LNCaP clone FGC (cell line): ENCODE results near the gene SLC25A24.
"Not testable (repeated sequence)": the region's sequence is repeated elsewhere in the genome, so short reads cannot be mapped to it uniquely, and the experiment has no call there.

Experiments used
- DNase-seq: peaks from one replicate; pipeline ENCODE4 v3.0.0-alpha.2; 2011; ENCODE audit warnings: low read depth
- H3K4me3 ChIP-seq: 2 replicates; pipeline ENCODE4 v1.5.1; 2011; ENCODE audit warnings: mild to moderate bottlenecking, low read depth, low read length, control low read depth
- CTCF ChIP-seq: IDR thresholded peaks from 2 replicates; pipeline ENCODE4 v1.5.1; 2012; ENCODE audit warnings: mild to moderate bottlenecking; ENCODE audit not compliant: control insufficient read depth, insufficient read depth; ENCODE audit errors: extremely low read depth

SLC25A24 gene

DNA sequence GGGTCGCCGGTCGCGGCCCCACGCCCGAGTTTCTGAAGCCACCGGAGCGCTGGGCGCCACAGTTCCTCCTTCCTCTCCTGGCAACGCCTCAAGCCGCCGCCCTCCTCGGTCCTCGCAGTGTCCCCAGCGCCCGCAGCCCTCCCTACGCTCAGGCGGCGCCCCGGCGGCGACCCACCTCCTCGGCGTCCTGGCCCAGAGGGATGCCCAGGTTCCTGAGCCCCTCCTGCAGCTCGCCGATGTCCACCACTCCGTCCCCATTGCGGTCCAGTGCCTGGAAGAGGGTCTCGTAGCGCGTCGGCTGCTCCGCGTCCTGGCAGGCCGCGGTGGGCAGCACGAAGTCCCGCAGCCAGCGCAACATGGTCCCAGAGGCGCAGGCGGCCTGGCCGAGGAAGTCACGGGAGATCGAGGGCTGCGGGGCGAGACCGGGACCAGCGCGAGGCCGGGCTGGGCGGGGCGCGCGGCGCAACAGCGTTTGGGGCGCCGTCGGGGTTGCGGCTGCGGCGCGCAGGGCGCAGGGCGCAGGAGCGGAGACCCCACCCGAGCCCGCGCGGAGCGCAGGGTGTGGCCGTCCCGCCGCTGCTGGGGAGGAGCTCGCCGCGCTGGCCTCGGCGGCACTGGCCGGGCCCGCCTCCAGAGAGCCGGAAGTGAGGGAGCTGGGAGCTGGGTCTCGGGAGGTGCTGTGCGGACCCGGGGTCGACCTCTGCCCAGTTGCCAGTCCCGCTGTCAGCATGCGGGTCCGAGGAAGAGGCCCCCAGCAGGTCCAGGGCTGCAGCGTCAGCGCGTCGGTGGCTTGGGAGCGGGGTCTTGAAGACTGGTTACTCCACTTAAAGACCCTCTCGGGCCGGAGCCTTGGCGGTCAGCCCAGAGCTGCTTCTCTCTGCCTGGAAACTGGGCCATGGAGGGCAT lies at the start of gene SLC25A24:
SLC25A24 (minus strand) TSS at position 563 of the 906 bp plus-strand sequence; CDS start at position 358, 205 bp downstream.
- no peak for DNase-seq
- peak within 1 kb of the TSS; percentile 80 for H3K4me3 ChIP-seq
- TF ChIP-seq CTCF = no peak

DNA sequence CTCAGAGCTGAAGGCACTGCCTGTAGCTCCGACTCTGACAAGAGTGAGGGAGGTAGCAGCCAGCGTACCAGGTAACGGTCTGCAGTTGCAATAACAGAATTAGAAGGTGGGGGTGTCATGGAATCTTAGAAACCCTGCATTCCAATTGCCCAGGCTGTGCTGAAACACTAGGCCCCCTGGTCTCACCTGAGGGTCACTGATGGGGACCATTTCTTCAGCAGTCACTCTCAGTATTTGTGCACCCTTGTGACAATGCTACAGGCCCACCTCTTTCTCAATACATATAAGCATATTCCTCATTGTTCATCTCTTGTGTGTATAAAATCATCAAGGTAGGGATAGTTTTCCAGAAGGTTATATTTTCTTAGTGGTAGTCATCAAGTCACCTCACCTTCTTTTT lies 43.8 kb upstream of the SLC25A24 start, which contains the start of gene NBPF4:
NBPF4 (minus strand) TSS at position 101 of the 400 bp plus-strand sequence. CDS start 315 bp downstream, outside the sequence.
- not testable (repeated sequence) for H3K4me3 ChIP-seq, DNase-seq

DNA sequence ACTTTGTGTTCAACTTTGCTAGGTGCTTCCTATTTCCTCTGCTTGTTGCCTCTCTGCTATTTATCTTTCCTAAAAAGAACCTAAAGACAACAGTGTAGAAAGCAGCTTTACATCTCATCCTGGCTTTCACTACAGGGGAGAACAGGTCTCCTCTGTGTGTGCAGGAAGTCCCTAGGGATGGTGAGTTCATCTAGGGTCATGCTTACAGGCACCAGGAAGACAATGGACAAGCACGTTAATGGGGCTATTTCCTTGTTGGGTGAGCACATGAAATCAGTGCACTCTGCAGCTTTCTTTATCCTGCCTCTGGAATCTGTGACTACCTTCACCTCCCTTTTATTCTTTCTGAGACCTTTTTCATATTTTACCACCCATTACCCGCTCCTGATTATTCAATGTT lies 39.3 kb upstream of the SLC25A24 start:
- DNase-seq, H3K4me3 ChIP-seq: not testable (repeated sequence)

GRCh38 chr1:108235308-108235707 lies 35.2 kb upstream of the SLC25A24 start:
- not testable (repeated sequence) for H3K4me3 ChIP-seq, DNase-seq

GRCh38 chr1:108232183-108232582 lies 32.0 kb upstream of the SLC25A24 start:
- DNase-seq, H3K4me3 ChIP-seq: not testable (repeated sequence)

DNA sequence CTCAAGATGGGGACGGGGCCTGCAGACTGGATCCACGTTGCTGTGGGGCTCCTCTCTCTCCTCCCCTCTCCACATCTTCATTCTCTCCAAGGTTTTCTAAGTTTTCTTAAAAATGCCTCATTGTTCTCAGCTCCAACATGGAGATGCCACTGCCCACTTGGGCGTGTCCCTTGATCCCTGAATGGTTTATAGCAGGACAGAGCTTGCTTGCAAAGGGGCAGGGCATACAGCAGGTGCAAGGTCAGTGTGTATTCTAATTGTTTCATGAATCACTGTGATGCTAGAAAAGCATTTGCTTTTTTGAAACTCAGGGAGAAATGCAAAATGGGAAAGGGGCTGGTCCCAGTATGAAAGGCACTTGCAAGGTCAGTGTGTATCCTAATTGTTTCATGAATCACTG lies 29.8 kb upstream of the SLC25A24 start:
- not testable (repeated sequence) for H3K4me3 ChIP-seq, DNase-seq

DNA sequence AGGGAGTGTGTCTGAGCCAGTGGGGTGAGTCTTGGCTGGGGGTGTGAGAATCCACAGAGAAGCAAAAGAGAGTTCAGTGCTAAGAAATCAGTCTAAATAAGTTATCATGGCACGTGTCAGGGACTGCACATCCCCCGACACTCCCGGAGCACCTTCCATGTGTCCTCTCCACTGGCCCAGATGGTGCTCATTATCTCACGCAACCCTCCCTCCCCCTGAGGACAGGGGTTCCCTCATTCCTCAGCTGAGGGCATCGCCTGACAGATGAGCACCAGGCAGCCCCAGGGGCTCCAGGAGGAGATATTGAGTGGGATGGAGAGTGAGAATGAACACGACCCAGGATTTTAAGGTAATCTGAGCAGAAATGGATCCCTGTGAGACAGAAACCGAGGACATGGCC lies 27.6 kb upstream of the SLC25A24 start:
- DNase-seq, H3K4me3 ChIP-seq: not testable (repeated sequence)

DNA sequence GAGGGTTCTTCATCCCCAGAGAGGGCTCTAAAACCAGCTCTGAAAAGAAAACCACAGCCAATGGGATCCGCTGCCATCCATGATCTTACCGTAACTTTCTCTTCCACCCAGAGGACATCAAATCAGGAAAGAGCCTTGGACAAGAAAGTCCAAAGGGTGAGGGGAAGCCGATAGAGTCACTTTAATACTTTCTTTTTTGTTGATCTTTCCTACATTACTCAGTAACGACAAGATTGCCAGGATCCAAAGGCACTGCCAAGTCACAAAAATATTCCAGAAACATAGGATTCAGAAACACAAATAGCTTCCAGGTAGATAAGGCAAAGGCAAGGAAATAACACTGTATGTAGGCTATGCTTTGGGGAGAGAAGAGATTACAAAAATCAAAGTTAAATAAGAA lies 26.7 kb upstream of the SLC25A24 start:
- not testable (repeated sequence) for H3K4me3 ChIP-seq, DNase-seq

DNA sequence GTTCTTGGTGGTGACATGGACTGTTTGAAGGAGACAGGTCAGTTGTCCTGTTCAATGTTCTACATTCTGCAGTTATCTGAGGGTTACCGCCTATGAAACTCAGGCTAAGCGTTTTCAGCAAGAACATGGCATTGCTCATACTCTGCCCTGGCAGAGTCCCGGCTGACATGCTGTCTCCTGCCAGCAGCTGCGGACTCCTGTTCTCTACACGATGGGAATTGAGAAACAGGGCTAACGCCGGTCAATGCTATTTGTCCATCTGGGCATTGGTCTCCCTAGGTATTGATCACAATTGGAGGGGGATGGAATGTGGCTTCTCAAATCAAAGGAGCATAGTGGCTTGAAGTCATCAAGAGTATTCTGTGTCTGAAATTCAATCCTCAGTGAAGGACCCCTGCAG lies 23.1 kb upstream of the SLC25A24 start:
- H3K4me3 ChIP-seq, DNase-seq: not testable (repeated sequence)

- not testable (repeated sequence) for H3K4me3 ChIP-seq, DNase-seq
Measured at GRCh38 chr1:108217515-108218174, 17.5 kb upstream of the SLC25A24 start.

GRCh38 chr1:108217007-108217406 lies 16.9 kb upstream of the SLC25A24 start:
- not testable (repeated sequence) for H3K4me3 ChIP-seq, DNase-seq

DNA sequence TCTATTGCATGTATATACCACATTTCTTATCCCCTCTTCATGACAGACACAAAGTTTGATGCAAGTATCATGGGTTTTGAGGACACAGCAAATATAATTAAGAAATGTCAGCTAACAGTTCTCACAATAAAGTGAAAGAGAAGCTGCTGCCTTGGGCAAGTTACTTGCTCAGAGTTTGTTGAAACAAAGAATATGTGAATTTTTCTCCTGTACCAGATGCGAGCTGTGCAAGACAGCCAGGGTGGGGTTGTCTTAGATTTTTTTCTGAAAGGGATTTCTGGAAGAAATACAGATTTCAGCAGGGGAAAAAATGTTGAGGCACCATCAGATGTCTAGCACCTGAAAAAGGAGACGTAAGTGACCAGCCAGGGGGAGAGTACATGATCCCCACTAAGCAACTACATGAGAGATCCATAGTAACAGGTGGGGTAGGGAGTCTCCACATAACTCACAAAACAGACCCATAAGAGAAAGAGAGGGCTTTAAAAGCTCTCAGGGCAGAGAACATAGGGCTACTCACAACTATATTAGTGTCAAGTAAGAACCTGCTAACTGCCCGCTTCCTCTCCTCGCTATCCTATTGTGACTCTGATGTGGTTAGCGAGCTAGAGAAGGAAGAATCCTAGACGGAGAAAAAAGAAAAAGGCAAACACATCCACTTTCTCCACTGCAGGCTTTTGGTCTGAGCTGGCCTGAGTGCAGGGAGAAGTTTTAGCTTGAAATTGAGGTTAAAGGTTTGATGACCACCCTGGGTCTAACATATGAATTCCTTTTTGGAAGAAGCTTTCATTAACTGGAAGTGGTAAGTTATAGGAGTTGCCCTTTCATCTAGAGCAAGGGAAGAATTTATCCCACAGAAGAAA lies 16.1 kb upstream of the SLC25A24 start:
- not testable (repeated sequence) for H3K4me3 ChIP-seq, DNase-seq
